MCF 10A (cell line): ENCODE data around the gene EFEMP2. TPM values are rescaled to one million over a fixed set of nuclear protein-coding genes. Genes with fewer than 3 reads are reported as not detected.

ENCODE experiments used
- BruUV-seq: library from RNA; stranded (reverse); fragments of 400-500 nt; replicated peaks from 2 replicates; lab custom pipeline; 2021; lab: Mats Ljungman, UMichigan
- CTCF ChIA-PET: fragments of 300-600 bp; sonication (Branson Sonifier 250); formaldehyde crosslinking; extraction: SDS; loops from one replicate; lab custom pipeline; 2021; ENCODE audit warnings: antibody characterized with exemption, inconsistent platforms; lab: Yijun Ruan, JAX
- POLR2A ChIA-PET: fragments of 300-600, 350-650 bp; sonication (Branson Sonifier 250); formaldehyde crosslinking; extraction: SDS; loops from one replicate; lab custom pipeline; 2020; ENCODE audit warnings: antibody characterized with exemption, inconsistent platforms; lab: Yijun Ruan, JAX
- DNase-seq: peaks from one replicate; pipeline ENCODE4 v3.0.0-alpha.2; 2018; ENCODE audit not compliant: unreplicated experiment
- H3K27ac Mint-ChIP-seq: one replicate; pipeline ENCODE4 v1.8.0; 2022; ENCODE audit warnings: mild to moderate bottlenecking, low read depth, mixed read lengths; ENCODE audit not compliant: unreplicated experiment
- H3K27me3 Mint-ChIP-seq: one replicate; pipeline ENCODE4 v1.8.0; 2022; ENCODE audit warnings: mixed read lengths; ENCODE audit not compliant: insufficient read depth, unreplicated experiment
- H3K36me3 Mint-ChIP-seq: one replicate; pipeline ENCODE4 v1.8.0; 2022; ENCODE audit warnings: mild to moderate bottlenecking, moderate library complexity, mixed read lengths; ENCODE audit not compliant: insufficient read depth, unreplicated experiment
- H3K4me1 Mint-ChIP-seq: one replicate; pipeline ENCODE4 v1.8.0; 2022; ENCODE audit warnings: mixed read lengths; ENCODE audit not compliant: insufficient read depth, unreplicated experiment
- H3K4me3 Mint-ChIP-seq: one replicate; pipeline ENCODE4 v1.8.0; 2022; ENCODE audit warnings: mild to moderate bottlenecking, moderate library complexity, mixed read lengths; ENCODE audit not compliant: unreplicated experiment
- H3K9me3 Mint-ChIP-seq: one replicate; pipeline ENCODE4 v1.8.0; 2022; ENCODE audit warnings: mixed read lengths; ENCODE audit not compliant: unreplicated experiment
- CTCF ChIP-seq: fragments of 200-600 bp; IDR thresholded peaks from one replicate; pipeline ENCODE4 v1.8.0; 2022; ENCODE audit warnings: antibody characterized with exemption, mild to moderate bottlenecking; ENCODE audit not compliant: unreplicated experiment
- intact Hi-C: fragments of 100-400 bp; cut with micrococcal nuclease; formaldehyde crosslinking; loops from 2 replicates; pipeline ENCODE4 v1.14.1; 2022
- total RNA-seq: library from RNA; stranded (reverse); gene quantifications from 2 replicates; pipeline ENCODE4 v1.2.3, GENCODE V29; 2022

EFEMP2 gene
- total RNA-seq, 1 experiment from 2014 or later, result 2.4 TPM

GRCh38 chr11:65858681-65859087 lies 13.9 kb downstream of the EFEMP2 start:
- H3K36me3 Mint-ChIP-seq, result peaks cover 53% of the 10 kb centered on the region
- ChIA-PET POLR2A (interaction anchor here (0.6 to 6.2 kb wide), 35 partner anchors 8 to 680 kb away, joined by 3 to 181 read pairs (median 6); partner anchors contain the start of genes AP5B1, BANF1, C11orf68 and CCDC85B), CTCF (interaction anchor here (0.6 to 4.0 kb wide), 7 partner anchors 9 to 255 kb away, joined by 3 to 64 read pairs (median 4); partner anchors contain the start of gene FIBP)
- H3K4me1 Mint-ChIP-seq, result peaks cover 34% of the 10 kb centered on the region
- intact Hi-C loops, result no loop called here
- BruUV-seq, result TSS peak; percentile 16
- H3K27ac Mint-ChIP-seq, result peak overlapping the region; percentile 93
- peak overlapping the region; percentile 83 for H3K4me3 Mint-ChIP-seq
- no peaks in the 10 kb centered on the region for H3K27me3 Mint-ChIP-seq
- no peak for TF ChIP-seq CTCF
- no peak for DNase-seq
- H3K9me3 Mint-ChIP-seq, result no peaks in the 10 kb centered on the region

- ChIA-PET POLR2A (interaction anchor here (0.6 to 6.2 kb wide), 38 partner anchors 9 to 679 kb away, joined by 3 to 181 read pairs (median 5); partner anchors contain the start of genes AP5B1, BANF1, C11orf68 and CCDC85B), CTCF (interaction anchor here (0.6 to 4.0 kb wide), 5 partner anchors 9 to 256 kb away, joined by 3 to 41 read pairs (median 4); no protein-coding TSS in a partner anchor)
- Mint-ChIP-seq H3K4me3 (peak within 1 kb of the TSS; percentile 83), H3K9me3 (no peaks in the 10 kb centered on the region), H3K4me1 (peaks cover 37% of the 10 kb centered on the region), H3K27ac (peak within 1 kb of the TSS; percentile 94), H3K27me3 (no peaks in the 10 kb centered on the region), H3K36me3 (peaks cover 55% of the 10 kb centered on the region)
- TF ChIP-seq CTCF, result no peak
- BruUV-seq, result no TSS peak
- DNase-seq, result peak; percentile 97
- intact Hi-C loops, result no loop called here
These were observed 14.5 kb downstream of the EFEMP2 start, which contains the start of gene CFL1 for GRCh38 chr11:65857853-65858680. Gene CFL1 (minus strand): TSS chr11:65858180. CDS start chr11:65858099, 81 bp downstream.

- no peak for TF ChIP-seq CTCF
- Mint-ChIP-seq H3K27ac (peak overlapping the region; percentile 94), H3K36me3 (peaks cover 56% of the 10 kb centered on the region), H3K4me3 (peak overlapping the region; percentile 83), H3K4me1 (peaks cover 31% of the 10 kb centered on the region), H3K9me3 (no peaks in the 10 kb centered on the region), H3K27me3 (no peaks in the 10 kb centered on the region)
- CTCF ChIA-PET, result interaction anchor here (0.7 to 0.9 kb wide), 2 partner anchors 46 to 246 kb away, joined by 3 read pairs; no protein-coding TSS in a partner anchor
- DNase-seq, result no peak
- POLR2A ChIA-PET, result interaction anchor here (0.6 to 6.2 kb wide), 26 partner anchors 9 to 1725 kb away, joined by 3 to 181 read pairs (median 5); partner anchors contain the start of genes AP5B1, BANF1, C11orf68 and CCDC85B
- intact Hi-C loops, result no loop called here
- BruUV-seq, result no TSS peak
These were observed 15.1 kb downstream of the EFEMP2 start for GRCh38 chr11:65857500-65857852.
